Fibroblast of skin of right biceps (primary cell): ENCODE measurements around the gene RBMS3.
"Not testable (repeated sequence)": the region's sequence is repeated elsewhere in the genome, so short reads cannot be mapped to it uniquely, and the experiment has no call there.

ENCODE experiments used
- DNase-seq: peaks from one replicate; pipeline ENCODE4 v3.0.0-alpha.2; 2013

RBMS3 gene

DNA sequence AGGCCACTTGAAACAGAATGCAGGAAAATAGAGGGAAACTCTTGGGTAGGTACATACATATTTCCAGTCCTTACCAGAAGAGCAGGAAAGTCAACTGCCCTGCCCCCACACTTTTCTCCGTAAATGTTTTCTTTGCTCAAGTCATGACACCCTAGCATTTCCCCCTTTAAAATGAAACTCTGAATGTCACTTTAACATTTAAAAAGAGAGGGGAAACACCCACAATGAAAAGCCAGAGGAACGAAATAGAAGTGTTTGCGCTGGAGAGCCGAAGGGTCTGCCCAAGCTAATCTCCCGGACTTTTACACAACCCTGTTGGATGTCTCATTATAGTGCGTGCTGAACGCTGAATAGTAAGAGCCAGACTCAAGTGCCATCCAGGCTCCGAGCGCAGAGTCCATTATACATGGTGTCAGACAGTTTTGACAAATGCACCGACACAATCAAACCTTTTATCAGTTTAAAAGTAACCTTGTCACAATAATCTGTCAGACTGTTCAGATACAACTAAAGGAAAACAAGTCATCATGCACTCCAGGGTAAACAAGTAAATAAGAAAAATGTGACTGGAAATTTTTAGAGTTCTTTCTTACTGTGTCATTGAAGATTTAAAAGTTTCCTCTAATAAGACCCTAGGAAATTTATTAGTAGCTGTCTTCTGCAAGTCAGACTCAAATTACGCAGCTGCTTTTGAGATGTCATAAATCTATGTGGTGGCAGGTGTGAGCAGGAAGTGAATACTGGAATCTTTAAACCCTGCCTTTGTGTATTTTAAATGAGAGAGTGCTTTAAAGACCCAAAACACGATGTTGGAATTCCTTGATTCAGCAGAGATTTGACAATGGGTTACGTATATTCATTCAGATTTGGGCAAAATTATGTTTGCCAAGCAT is 159.8 kb downstream of the RBMS3 start:
- no peak for DNase-seq

DNA sequence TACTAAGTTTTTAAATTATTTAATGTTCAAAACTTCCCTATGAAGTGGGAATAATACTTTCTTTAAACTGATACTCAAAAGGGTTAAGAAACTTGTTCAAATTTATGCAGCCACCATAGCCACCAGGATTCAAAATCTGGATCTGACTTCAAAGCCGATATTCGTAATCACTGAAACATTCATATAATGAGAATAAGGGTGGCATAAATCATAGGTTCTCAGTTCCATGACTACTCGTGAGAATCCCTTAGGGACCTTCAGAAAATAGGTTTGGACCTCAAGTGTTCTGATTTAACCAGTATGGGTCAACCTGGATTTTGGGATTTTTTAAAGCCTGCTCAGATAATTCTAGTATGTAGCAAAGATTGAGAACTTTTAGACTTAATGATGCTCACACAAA is 160.6 kb downstream of the RBMS3 start:
- peak; percentile 31 for DNase-seq

DNA sequence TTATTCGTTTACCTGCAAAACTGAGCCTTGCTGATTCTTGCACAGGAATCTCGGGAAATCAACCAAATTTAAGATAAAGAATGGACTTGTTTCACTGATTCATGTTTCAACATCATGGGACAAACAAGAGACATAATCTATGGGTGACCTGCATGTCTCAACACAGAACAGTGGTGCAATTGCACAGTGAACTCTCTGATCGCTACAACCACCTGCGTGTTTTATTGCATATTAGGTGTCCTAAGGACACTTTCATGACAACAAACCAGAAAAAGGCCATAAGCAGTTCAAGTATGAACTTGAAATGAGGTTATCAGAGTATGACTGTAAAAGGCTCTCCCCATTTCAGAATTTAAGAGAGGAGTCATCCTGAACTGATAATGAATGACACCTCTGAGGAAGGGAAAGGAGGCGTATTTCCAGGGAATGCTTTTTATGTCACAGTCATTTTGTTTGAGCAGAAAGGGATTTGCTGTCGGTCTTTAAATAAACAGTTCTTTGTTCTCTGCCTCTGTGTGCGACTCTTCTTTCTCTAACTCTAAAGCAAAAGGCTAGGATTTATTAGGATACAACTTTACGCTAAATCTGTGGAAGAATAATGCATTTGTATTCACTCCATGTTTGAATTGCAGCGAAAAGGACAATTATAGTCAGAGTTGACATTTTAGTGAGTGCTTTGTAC is 167.2 kb downstream of the RBMS3 start:
- DNase-seq: no peak

DNA sequence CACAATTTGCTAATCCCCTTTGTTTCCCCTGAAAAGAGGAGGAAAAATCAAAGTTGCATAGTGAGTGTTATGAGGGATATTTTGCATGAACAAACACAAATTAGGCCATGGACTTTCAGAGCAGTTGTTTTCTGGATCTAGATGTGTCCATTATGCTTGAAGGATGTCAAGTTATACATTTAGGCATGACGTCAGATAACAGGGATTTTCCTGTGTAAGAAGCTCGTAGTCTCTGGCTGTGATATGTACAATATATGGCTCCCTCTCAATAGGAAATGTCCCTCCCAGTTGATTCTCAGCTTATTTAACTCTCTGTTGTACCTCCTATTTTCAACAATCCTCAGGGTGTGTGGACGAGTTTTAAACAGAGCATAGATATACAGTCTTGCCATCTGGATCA is 171.0 kb downstream of the RBMS3 start:
- no peak for DNase-seq

DNA sequence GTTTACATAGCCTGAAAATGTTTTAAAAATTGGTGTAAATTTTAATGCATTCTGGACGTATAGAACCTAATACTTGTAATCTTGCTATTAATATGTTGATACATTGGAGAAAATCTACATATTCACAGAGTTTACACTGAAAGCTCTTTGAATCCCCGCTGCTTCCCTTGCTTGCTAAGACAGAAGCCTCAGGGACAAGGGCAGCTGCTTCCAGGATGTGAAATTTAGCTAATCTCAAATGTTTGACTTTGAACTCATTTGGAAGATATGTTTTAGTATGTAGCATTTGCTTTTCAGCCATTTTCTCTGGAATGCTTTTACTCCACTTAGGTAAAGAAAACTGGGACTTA is 172.0 kb downstream of the RBMS3 start:
- no peak for DNase-seq

DNA sequence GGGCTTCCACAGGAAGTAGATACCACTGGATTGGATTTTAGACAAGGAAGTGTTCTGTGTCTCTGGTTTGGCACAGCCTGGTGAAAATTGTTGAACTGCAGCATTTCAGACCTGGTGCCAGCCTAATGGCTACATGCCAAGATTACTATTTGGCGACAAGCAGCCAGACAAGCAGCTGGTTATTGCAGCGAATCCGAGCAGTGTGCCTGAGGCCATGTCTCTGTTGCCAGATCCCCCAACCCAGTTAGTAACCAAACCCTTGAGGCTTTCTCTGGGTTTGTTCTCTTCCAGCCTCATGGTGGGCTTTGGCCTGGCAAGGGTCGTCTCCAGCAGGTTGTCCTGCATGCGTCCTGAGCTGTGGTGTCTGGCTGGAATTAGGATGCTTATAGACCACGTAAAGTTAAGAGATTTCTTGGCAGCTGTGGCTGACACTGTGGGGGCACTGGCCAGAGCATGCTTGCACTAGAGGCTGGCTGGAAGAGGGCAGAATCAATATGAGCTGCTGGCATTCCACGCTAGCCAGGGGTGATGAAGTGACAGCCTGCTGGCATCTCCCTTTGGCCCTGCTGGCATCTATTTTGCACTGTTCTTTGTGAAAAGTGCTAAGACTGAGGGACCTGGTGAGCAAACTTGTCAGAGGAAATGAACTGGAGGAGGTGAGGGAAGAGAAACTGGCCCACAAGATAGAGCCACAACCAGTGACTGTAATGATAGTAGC is 172.6 kb downstream of the RBMS3 start:
- DNase-seq: no peak

DNA sequence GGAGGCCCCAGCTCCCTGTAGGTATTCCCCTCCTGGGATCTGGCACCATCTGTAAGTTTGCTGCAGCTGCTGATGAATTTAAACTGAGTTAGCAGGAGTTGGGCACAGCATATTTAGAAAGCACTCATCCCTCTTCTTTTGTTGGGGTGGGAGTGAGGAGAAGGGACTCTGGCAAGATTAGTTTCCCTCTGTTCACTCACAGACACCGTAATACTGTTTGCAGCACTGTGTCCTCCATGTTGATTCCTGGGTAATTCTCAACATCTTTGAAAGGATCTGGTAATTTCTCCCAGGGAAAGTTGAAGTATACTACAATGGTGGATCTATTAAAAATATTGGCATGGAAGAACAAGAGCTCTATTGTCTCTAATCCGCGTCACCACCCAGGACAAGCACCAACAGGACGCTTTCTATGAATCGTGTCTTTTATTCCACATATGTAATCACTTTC is 173.3 kb downstream of the RBMS3 start:
- no peak for DNase-seq

DNA sequence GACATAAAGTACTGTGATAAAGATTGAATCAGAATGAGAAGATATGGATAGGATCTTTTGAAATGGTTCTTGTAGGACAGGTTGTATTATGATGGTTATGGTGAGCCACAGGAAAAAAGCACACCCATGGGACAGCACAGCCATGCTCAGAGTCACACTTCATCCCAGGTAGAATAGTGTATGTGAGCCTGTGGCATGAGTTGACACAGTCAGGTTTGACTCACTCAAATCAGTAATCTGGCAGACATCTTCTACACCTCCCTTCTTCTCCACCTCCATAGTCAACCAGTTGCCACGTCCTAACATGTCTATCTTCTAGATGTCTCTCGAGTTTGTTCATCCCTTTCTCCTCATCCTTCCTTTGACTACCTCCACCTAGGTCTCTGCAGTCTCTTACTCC is 176.0 kb downstream of the RBMS3 start:
- no peak for DNase-seq

DNA sequence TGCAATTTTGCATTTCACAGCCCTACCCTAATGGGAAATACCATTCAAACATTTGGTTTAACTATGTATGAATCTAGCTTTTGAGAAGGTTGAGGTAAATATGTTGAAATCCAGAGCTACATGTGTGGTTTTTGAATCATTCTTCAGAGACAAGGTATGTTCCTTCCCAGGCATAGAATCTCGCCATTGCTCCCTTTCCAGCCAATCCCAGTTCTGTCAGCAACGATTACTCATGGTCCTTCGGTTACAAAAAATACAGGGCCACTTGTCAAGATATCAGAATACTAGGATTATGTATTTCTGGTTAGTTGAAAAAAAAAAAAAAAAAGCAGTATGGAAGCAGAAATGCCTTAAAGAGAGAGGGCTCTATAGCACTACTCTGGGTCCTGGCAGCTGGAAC is 182.4 kb downstream of the RBMS3 start:
- DNase-seq: no peak

DNA sequence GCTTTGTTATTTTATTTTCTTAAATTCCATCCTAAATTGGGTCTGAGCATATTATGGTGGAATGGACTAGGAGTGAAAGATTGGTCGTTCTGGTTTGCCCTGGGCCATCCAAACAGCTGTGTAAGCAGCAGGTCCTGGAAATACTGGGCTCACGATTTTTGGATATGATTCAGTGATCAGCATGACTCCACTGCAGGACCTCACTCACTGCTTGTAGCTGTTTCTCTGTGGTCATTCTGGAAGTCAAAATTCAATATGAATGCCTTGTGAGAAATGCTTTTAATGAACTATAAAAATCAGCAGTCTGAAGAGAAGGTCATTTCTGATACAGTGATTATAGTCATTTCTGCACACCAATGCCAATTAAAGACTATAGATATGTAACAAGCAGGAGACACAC is 185.0 kb downstream of the RBMS3 start:
- DNase-seq: peak; percentile 51

DNA sequence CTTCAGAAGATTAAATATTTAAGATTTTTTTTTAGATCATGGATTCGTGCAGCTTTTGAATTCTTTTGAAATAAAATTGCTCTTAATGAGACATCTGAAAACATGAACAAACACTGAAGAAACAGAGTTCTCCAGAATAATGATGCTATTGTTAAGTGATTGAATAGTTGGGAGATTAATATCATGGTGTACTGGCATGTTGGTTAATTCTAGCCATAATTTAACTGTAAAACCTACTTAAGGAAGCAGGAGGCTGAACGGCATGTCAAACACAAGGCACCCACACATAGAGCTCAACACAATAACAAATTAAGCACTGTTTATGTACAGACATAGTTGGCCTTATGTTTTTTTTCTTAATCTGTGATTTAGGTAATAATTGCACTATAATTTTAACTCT is 185.6 kb downstream of the RBMS3 start:
- DNase-seq: no peak

DNA sequence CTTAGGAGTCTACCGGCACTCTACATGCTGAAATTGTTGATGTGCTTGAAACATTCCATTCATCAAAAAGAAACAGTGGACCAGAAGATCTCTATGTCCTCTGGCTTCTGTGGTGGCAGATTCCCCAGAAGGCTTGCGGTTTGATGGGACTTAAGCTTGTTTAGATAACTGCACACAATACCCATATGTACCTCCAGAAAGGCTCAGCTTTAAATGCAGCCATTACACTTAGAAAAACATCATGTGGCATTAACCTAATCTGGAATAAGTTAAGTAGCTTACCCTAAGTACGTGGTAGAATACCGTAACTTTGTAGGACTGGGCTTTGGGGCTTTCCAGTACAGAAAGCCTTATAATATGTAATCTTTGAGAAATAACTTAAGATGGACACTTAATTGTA is 187.3 kb downstream of the RBMS3 start:
- no peak for DNase-seq

DNA sequence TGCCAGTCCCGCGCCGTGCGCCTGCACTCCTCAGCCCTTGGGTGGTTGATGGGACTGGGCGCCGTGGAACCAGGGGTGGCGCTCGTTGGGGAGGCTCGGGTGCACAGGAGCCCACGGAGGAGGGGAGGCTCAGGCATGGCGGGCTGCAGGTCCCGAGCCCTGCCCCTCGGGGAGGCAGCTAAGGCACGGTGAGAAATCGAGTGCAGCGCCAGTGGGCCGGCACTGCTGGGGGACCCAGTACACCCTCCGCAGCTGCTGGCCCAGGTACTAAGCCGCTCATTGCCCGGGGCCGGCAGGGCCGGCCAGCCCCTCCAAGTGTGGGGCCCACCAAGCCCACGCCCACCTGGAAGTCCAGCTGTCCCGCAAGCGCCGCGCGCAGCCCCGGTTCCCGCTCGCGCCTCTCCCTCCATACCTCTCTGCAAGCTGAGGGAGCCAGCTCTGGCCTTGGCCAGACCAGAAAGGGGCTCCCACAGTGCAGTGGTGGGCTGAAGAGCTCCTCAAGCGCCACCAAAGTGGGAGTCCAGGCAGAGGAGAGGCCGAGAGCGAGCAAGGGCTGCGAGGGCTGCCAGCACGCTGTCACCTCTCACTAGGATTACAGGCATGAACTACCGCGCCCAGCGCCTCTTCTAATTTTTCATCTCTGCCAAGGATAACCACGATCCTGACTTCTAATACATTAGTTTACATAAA is 192.8 kb downstream of the RBMS3 start:
- not testable (repeated sequence) for DNase-seq

DNA sequence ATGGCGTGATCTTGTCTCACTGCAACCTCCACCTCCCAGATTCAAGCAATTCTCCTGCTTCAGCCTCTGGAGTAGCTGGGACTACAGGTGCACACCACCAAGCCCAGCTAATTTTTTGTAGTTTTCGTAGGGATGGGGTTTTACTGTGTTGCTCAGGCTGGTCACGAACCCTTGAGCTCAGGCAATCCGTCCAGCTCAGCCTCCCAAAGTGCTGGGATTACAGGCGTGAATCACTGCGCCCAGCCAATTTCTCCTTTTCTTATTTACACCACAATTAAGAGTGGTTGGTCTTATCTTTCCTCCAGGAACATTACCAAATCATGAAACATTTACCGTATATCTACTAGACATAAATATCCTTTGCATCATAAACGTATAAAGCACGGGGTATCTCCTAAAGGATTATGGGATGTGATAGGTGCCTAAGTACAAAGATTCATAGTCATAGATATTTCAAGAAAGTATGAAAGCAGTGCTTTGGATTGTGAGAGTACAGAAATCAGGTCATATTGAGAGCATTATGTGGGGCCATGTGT is 194.5 kb downstream of the RBMS3 start:
- DNase-seq: no peak

DNA sequence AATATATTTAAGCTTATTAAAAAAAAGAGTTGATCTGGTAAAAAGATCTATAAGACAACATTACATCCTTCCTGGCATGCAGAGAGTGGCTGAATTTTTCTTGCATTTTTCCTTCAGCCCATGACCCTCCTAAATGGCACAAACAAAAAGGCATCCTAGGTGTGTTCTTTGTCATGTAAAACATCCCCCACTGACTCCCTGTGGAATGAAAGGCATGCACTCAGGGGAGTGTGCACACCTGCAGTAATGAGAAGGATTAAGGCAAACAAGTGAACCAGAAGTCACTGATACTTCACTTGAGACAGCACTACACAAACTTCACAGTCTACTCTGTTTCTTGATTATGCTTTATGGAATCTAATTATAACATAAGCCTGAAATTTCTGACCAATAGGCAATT is 195.0 kb downstream of the RBMS3 start:
- DNase-seq: no peak

DNA sequence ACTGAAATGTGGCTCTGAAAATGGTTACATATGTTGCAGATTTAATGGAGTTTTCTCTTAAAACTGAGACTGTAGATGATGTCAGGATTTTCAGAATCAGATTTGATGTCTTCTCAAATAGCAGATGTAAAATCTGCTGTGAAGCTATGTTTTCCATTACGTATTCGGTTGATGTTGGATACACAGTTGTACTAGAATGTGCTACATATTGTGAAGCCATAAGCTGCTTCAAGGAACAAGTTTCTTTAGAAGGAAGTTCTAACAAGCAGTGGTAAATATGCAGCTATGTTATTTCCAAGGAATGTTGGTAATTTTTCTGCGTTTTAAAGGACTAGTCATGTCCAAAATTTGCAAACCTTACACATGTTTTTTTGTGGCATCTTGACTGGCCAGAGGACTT is 197.7 kb downstream of the RBMS3 start:
- DNase-seq: peak; percentile 72

DNA sequence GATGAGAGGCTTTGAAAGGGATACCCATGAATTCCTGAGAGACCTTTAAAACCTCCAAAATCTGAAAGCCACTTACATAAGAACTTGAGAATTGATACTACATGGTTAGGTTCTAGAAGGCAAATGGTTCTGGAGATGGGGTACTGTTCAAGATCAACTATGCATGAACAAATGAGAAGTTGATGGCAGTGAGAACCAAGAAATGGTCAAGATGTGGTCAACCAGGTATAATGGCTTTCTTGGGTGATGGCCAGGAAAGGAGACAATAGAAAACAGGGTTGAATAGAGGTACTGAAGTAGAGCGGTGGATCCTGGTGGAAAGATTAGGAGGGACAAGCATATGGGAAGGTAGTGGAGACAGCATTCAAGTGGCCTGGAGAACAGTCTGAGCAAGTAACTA is 200.4 kb downstream of the RBMS3 start:
- no peak for DNase-seq

DNA sequence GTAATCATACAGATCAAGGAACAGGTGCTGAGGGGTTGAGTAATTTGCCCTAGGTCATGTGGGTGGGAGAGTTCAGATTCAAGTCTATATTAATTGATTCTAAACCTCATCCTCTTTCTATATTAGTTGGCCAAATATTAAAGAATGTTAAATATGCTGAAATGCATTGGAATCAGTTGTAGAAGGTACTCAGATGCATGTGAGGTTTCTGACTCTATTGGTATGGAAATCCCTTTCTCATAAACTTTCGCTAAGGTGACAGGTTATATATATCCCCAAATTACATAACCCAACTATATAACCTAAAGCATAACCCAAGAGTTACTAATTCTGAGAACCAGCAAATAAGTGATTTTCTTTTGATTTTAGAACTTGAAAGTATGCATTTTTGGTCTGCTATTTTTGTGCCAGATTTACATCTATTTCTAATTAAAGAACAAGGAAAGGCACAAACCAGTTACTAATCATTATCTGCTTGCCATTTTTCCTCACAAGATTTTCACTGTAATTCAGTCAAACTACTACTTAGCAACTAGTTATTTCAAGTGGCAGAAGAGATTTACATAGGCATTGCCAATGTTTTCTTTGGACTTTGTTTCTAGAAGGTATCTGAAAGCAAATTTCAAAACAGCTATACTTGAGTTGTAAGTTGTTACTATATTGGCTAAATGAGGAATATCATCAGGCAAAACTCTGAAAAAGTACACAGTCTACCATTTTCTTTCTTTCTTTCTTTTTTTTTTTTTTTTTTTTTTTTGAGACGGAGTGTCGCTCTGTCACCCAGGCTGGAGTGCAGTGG is 201.3 kb downstream of the RBMS3 start:
- DNase-seq: no peak

DNA sequence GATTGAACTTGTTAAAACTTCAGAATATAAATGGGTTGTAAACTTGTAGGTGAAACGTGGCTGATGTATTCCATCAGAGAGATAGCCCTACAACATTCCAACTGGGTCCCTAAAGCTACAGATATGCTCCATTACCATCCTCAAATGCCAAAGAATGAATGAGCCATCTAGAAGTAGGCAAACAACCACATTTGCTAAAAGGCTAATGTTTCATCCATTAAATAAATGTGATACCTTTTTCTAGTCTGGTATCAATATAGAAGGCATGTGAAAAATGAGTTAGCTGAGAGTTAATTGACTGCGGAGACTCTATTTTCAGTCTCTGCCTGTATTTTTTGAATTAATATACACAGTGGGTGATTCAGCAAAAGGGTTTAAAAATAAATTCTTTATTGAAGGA is 203.8 kb downstream of the RBMS3 start:
- no peak for DNase-seq

DNA sequence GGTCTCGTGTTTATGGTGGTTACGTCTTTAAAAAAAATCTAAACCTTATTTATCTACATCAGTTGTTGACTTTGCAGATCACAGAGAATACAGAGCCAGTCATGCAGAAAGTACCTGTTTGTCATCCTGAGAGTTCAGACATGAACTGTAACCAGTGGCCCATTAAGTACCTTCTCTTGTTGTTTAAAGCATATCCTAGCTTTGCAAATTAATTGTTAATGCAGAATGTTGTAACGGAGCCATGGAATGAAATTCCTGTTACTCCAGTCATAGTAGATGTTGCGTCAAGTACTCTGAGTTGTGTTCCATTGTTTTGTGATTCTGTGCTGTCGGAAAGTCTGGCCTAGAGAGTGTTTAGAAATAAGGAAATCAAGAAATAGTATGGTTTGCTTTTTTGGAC is 205.2 kb downstream of the RBMS3 start:
- DNase-seq: peak; percentile 58

DNA sequence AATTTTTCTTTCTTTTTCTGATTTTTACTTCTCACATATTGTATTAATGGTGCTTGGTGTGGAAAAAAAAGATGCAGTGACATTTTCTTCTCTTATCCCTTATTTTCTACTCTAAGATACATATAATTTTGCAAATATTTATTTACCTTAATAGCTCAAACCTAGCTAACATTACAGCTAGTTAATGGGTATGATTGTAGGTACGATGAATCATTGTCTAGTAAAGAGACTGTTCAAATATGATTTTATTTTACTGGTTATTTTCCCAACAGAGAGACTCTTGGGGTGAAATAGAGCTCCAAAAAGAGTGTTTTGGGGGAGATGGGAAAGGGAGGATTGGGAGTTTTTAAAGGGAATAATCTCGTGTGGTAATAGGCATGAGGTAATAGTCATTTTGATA is 206.0 kb downstream of the RBMS3 start:
- no peak for DNase-seq

DNA sequence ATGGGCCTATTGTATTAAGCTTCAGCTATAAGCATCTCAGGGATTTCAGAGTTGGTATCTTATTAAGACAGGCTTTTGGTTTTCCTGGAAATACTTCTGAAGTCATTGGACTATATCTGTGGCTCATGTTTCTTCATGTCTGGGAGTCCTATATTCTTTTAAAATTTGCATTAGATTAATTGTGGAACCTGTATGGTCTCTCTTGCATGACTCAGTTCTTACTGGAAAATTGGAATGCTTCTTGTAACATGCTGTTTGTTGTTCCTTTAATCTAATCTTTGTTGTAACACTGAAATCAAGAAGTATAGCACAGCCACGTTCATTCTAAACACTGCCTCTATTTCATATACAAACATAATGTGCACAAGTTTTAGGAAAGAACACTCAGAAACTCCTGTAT is 208.1 kb downstream of the RBMS3 start:
- DNase-seq: peak; percentile 12
